ENCODE data around the gene CEMIP.

GRCh38 chr15:80834906-80835305, 55.7 kb downstream of the CEMIP start:
- TF ChIP-seq EP300 (IDR thresholded peaks at IDR 0.05) (no peak), POLR2AphosphoS5 (IDR thresholded peaks at IDR 0.05) (no peak), POLR2A (IDR thresholded peaks at IDR 0.05) (no peak), CTCF (IDR thresholded peaks at IDR 0.05) (no peak)
